NCI-H2081 (cell line): ENCODE measurements around the gene CTDSPL.

Experiments
- DNase-seq, 2 experiments: peaks; one replicate each; lab custom pipeline; 2025; lab: John Stamatoyannopoulos, UW

Gene CTDSPL

DNA sequence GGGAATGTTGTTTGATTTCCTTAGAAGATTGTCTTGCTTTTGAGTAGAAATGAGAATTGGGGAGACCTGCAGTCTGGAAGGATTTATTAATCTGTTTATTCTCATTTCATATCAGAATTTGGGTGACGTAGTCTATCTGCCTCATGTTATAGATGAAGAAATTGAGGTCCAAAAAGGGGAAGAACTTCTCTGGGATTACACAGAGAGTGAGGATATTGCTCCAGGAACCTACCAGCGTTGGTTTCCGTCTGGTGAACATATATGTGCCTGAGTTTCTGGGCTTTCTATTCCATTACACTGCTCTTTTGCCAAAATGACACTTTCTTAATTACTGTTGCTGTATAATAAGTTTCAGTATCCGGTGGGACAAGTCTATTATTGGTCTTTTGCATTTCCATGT is 51.8 kb downstream of the CTDSPL start:
- no peak for DNase-seq

DNA sequence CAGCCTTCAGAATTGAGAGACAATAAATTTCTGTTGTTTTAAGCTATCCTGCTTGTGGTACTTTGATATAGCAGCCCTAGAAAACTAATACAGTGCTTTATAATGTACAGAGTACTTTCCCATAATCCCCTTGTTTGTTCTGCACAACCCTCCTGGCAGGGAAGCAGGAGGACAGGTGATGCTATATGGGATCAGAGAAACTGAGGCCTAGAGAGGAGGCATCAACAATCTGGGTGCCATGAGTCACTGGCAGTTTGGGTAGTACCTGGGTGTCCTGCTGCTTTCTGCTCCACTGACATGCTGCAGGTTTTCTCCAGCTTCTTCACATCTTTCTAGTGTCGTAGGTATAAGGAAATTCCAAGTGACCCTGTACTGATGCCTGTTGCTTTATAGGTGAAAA is 55.0 kb downstream of the CTDSPL start:
- DNase-seq, result no peak

DNA sequence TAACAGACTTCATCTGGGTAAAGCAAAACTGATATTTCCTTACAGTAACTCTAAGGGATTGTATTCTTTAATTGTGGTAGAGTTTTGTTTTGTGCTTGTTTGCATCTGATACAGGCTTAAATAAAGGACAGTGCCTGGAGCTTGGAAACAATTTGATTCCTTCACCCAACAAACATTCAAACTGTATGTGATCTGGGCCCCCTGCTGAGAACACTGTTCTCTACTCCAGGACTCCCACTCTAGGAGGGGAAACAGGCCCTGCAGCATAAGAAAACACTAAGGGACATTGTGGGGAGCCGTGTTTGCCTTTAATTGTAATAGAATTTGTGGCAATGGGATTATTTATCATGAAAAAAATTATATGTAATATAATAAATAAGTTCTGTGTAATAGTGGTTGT is 56.9 kb downstream of the CTDSPL start:
- DNase-seq, result no peak

- no peak for DNase-seq
Observed at GRCh38 chr3:37920156-37920699, 58.5 kb downstream of the CTDSPL start.

GRCh38 chr3:37921025-37921424 is 59.3 kb downstream of the CTDSPL start:
- no peak for DNase-seq

DNA sequence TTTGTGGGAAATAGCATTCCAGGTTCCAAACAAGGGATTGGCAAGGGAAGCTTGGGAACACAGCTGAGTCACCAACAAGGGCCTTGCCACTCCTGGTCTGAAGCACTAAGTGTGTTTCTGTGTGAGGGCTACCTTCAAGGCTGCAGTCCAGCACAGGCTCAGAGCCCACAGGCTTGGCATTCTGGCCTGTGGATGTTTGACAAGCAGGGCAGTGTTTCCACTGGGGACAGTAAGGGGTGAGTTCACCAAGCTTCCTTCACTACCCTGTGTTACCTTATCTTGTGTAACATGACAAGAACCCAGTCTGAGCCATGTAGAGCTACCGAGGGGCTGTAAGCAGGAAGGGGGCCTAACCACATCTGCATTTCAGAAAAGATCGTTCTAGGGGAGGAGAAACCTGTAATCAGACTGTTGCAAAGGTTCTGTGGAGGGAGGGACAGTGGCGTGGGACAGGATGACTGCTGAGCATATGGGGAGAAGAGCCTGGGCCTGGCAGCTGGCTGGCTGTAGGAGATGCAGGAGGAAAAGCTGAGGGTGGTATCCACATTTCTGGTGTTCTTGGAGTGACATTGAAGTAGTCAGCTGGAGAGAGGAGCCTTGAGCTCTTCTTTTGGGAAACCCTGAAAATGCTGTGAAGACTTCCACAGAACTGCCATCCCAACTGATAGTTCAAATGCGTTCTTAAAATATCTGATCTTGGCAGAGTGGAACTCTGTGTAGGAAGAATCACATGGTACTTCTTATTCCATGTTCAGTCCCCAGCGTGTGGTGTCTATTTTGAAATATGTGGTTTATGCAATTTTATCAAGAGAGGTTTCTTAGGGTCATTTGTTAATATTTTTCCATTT is 61.3 kb downstream of the CTDSPL start:
- DNase-seq, result no peak

DNA sequence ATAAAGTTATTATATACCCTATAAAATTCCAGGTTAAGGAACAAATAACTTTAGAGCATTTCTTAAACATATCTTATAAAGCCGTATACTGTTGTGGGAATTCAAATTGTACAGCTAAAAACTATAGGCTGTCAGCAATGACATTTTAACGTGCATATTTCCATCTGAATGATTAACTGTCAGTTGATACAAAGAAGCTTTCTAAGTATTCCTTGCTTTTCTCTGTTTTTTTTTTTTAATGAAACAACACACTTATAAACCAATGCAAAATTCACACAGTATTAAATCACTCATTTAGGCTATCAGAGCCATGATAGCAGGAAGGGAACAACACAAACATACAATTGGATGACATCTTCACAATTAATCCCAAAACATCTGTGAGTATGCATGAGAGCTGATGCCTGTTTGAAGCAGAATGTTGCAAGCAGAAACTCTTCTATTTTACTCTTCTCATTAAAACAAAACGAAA is 61.9 kb downstream of the CTDSPL start:
- DNase-seq, result no peak

DNA sequence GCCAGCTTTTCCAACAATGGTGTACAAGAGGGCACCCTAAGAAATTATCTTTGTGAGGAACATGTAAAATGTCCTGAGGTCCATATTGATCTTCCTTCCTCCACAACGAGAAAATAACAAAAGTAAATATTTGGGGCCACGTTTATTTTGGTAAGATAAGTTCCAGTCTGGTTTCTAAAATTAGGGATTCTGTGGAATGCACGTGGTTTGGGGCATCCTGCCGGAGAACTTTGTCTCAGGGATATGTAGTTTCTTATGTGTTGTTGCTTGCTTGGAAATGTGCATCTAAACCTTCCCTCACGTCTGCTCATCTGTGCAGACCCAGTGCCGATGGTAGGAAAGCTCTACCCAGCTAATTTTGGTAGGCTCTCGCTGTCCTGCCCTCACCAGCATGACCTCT is 62.8 kb downstream of the CTDSPL start:
- DNase-seq, result no peak

GRCh38 chr3:37925157-37925556 is 63.5 kb downstream of the CTDSPL start:
- DNase-seq, result no peak

- no peak for DNase-seq
Observed at GRCh38 chr3:37926611-37927010, 64.9 kb downstream of the CTDSPL start.

DNA sequence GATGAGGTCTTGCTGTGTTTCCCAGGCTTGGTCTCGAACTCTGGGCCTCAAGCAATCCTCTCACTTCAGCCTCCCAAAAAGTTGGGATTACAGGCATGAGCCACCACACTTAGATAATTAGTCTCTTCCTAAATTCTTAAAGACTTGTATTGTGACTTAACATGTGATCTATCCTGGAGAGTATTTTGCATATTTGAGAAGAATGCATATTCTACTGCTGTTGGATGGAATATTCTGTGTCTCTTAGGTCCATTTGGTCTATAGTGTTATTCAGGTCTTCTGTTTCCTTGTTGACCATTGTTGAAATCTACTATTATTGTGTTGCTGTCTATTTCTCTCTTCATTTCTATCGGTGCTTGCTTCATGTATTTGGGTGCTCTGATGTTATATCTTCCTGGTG is 68.8 kb downstream of the CTDSPL start:
- DNase-seq, result no peak

DNA sequence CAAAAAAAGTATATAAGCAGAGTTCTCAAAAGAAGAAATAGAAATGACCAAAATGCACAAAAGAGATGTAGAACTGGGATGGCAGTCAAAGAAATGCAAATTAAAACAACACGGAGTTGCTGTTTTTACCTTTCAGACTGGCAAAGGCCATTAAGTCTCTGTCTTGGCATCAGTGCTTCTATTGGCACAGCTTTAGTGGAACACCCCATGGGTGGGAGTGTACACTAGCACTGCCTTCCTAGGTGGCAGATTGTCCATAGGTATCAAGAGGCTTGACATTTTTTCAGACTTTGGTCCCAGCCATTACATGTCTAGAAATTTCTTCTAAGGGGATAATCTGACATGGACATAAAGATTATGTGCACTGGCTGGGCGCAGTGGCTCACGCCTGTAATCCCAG is 70.8 kb downstream of the CTDSPL start:
- DNase-seq, result no peak

DNA sequence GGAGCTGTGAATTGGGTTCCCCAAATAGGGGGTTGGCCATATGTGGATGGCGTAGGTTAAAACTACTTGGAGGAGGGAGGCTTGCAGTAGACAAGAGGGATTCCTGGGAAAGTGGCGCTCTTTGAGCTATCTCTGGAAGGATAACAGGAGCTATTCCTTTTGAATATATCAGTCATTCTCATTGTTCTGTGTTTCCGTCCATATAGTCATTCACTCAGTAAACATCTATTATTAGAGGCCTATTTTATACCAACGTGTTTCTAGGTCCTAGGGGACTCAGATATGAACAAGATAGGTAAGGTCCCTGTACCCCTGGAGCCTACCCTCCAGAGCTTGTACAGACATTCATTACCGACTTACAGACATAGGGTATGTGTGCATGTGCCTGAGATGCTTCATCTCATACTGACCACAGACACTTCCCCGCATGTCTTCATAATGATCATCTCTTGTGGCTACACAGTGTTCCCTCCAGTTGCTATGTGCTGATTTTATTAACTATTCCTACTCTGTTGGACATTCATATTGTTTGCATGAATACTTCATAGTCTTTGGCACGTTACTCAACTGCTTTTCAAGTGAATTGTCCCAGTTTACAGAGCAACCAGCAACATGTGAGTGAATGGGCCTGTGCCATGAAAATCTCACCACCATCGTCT is 73.1 kb downstream of the CTDSPL start:
- no peak for DNase-seq

DNA sequence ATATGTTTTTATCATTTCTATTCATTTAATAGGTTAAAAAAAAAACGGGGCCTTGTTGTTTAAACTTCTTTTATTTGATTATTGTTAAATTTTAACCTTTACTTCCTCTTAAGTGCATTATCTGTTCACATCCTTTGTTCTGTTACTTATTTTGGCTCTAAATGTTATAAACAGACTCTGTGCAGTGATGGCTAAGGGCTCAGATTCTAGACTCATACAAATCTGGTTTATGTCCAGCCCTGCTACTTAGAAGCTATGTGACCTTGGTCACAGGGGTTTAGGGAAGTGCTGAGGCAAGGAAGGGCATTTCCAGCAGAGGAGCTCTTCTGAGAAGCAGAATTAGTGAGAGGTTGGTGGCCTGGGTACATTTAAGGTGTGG is 73.6 kb downstream of the CTDSPL start:
- DNase-seq, result no peak

DNA sequence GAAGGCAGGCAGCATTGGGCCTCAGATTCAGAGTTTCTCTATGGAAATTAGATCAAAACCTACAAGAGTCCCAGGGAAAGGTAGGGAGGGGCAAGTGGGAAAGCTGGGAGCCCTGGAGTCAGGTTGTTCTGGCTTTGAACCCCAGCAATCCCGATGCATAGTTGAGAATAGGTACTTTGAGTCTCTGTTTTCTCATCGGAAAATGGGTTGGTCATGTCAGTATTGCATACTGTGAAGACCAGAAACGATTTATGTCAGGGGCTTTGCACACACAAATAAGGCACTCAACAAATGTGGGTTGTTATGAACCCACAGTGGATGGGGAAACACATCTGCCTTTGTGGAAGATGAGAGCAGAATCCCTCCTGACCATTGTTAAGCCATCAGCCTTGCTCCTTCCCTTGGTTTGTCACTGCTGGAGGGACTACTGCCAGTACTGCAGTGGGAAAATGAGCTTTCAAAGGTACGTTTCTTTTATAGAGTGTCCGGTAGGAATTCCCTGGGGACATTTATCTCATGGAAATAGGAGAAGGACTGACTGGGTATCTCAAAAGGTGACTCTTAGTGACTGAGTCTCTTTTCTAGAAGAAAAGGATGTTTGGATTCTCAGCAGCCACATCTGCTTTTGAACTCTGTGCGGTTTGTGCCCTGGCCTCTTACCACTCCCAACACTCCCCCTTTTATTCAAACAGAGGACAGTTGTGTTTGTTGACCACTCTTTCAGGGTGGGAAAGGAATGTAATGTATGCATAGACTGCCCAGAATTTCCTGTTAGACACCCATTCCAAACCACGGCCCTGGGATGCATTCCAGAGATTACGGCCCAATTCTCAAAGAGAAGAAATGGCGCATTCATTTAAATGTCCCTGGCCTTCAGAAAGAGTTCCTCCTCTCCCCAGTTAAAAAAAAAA is 74.3 kb downstream of the CTDSPL start:
- no peak for DNase-seq

- DNase-seq, result no peak
Observed at GRCh38 chr3:37937156-37937555, 75.5 kb downstream of the CTDSPL start.

DNA sequence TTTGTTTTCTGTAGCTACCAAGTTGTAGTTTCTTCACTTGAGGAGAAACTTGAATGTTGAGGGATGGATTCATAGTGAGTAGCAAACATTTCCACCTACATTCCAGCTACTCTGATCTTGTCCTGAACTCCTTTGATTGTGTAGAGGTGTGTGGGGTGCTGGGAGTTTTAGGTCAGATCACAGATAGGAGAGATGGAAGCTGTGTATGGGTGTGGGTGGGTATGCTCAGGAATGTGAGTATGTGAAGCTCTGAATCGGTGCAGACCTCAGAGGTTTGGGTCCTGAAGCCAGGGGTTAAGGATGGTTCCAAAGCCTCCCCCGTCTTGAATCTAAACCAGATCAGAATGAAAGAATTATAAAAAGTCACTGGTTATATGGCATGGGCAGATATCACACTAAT is 76.3 kb downstream of the CTDSPL start:
- no peak for DNase-seq

- DNase-seq, result no peak
Observed at GRCh38 chr3:37940242-37940908, 78.7 kb downstream of the CTDSPL start.

DNA sequence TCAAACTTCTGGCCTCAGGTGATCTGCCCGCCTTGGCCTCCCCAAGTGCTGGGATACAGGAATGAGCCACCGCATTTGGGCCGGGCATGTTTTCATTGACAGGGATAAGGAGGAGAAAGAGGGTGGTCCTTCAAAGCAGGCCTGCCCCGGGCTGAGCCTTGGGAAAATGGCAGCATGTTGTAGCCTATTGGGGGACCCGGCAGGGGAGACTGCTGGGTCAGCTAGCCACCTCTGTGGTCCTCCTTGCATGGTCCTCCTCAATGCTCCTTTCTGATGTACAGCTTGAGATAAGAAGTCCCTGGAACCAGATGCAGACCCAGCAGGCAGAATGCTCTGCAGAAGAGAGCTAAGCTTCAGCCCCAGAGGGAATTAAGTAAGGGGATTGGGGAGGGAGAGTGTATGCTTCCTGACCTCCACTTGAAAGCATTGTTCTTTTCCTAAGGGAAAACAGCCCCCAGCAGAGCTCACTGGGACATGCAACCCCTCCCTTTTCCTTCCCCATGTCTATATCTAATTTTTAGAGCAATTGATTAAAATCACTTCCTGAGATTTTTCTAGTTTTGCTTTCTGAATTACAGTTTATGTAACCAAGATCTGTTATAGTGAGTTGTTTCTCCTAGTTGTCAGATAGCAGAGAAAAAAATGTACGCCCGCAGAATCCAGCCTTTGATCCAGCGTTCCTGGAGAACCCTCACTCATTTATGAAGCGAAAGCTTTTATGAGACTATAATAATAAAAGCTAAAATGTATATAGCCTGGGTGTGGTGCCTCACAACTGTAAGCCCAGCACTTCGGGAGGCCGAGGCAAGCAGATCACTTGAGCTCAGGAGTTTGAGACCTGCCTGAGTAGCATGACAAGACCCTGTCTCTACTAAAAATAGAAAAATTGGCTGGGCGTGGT is 80.2 kb downstream of the CTDSPL start:
- DNase-seq, result no peak

- no peak for DNase-seq
Observed at GRCh38 chr3:37942646-37943045, 81.0 kb downstream of the CTDSPL start.

DNA sequence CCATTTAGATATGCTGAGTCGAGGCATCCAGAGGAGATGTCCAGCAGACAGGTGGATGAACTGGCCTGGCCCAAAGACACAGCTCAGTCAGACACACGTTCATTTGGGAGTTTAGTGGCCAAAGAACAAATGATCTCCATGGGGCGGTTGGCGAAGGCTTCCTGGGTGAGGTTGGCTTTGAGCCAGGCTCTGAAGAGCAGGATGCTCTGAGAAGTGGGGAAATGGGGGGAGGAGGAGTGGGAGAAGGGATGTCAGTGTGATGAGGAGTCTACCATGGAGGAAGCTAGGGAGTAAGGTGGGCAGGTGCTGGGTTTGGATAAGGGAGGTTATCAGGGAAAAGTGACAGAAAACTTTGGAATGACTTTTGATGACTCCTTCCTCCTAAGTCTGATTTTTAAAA is 81.4 kb downstream of the CTDSPL start:
- no peak for DNase-seq
